Liver (tissue), 9 donors: ENCODE data around the gene UGT1A5. TPM values are rescaled to one million over a fixed set of nuclear protein-coding genes. Genes with fewer than 3 reads are reported as not detected.

Experiments used
- DNase-seq: peaks from one replicate; pipeline ENCODE4 v3.0.0-alpha.2; 2017; ENCODE audit warnings: low spot score
- H3K27ac ChIP-seq, 2 donors: one replicate each; pipeline ENCODE4 v1.7.0; 2013; ENCODE audit warnings: inconsistent platforms in 2 of 2, low read length in 2 of 2, control low read depth in 1 of 2, low read depth in 1 of 2, mild to moderate bottlenecking in 1 of 2
- H3K27me3 ChIP-seq, 4 donors: one replicate each; pipeline versions ENCODE4 v1.6.1 to v1.7.0; 2013; ENCODE audit warnings: low read length in 3 of 4, inconsistent platforms in 1 of 4, mild to moderate bottlenecking in 1 of 4, moderate library complexity in 1 of 4; ENCODE audit not compliant: control insufficient read depth in 4 of 4, insufficient read depth in 4 of 4
- H3K36me3 ChIP-seq, 4 donors: one replicate each; pipeline versions ENCODE4 v1.6.1 to v1.7.0; 2013; ENCODE audit warnings: low read length in 3 of 4, mild to moderate bottlenecking in 3 of 4, low read depth in 1 of 4, moderate library complexity in 1 of 4; ENCODE audit not compliant: control insufficient read depth in 4 of 4, insufficient read depth in 3 of 4
- H3K4me1 ChIP-seq, 4 donors: one replicate each; pipeline versions ENCODE4 v1.6.1 to v1.7.0; 2013; ENCODE audit warnings: low read length in 3 of 4, mild to moderate bottlenecking in 3 of 4, moderate library complexity in 1 of 4; ENCODE audit not compliant: control insufficient read depth in 4 of 4, insufficient read depth in 4 of 4
- H3K4me3 ChIP-seq, 3 donors: one replicate each; pipeline versions ENCODE4 v1.6.1 to v1.7.0; 2013; ENCODE audit warnings: low read length in 3 of 3, control low read depth in 1 of 3, low read depth in 1 of 3, mild to moderate bottlenecking in 1 of 3
- H3K9ac ChIP-seq, 2 donors: one replicate each; pipeline ENCODE4 v1.7.0; 2013; ENCODE audit warnings: low read length in 2 of 2, mild to moderate bottlenecking in 2 of 2, moderate library complexity in 2 of 2, control low read depth in 1 of 2, low read depth in 1 of 2
- H3K9me3 ChIP-seq, 4 donors: one replicate each; pipeline versions ENCODE4 v1.6.1 to v1.7.0; 2013; ENCODE audit warnings: low read length in 3 of 4; ENCODE audit not compliant: control insufficient read depth in 4 of 4
- EGR1 ChIP-seq, 2 donors: IDR thresholded peaks; 2 replicates each; pipeline ENCODE4 v1.6.1; 2016 to 2018; ENCODE audit warnings: antibody characterized with exemption in 2 of 2, low read depth in 2 of 2
- FOXA1 ChIP-seq: IDR thresholded peaks from 2 replicates; pipeline ENCODE4 v1.6.1; 2016; ENCODE audit warnings: antibody characterized with exemption
- FOXA2 ChIP-seq: IDR thresholded peaks from 2 replicates; pipeline ENCODE4 v1.6.1; 2016; ENCODE audit warnings: antibody characterized with exemption
- GABPA ChIP-seq, 2 donors: IDR thresholded peaks in 1 of 2; conservative IDR thresholded peaks in 1 of 2; 2 replicates each; pipeline ENCODE4 v1.6.1; 2016; ENCODE audit warnings: antibody characterized with exemption in 2 of 2, mild to moderate bottlenecking in 1 of 2, moderate library complexity in 1 of 2
- HNF4A ChIP-seq, 2 donors: conservative IDR thresholded peaks; 2 replicates each; pipeline ENCODE4 v1.6.1; 2016; ENCODE audit warnings: antibody characterized with exemption in 2 of 2, mild to moderate bottlenecking in 2 of 2
- HNF4G ChIP-seq: IDR thresholded peaks from 2 replicates; pipeline ENCODE4 v1.6.1; 2016; ENCODE audit warnings: antibody characterized with exemption
- JUND ChIP-seq, 2 donors: IDR thresholded peaks; 2 replicates each; pipeline ENCODE4 v1.6.1; 2016; ENCODE audit warnings: antibody characterized with exemption in 2 of 2
- NR2F2 ChIP-seq: IDR thresholded peaks from 2 replicates; pipeline ENCODE4 v1.6.1; 2016; ENCODE audit warnings: antibody characterized with exemption
- RAD21 ChIP-seq, 2 donors: IDR thresholded peaks; 2 replicates each; pipeline ENCODE4 v1.6.1; 2016; ENCODE audit warnings: antibody characterized with exemption in 2 of 2, mild to moderate bottlenecking in 2 of 2
- RXRA ChIP-seq, 2 donors: IDR thresholded peaks; 2 replicates each; pipeline ENCODE4 v1.6.1; 2017 to 2018; ENCODE audit warnings: antibody characterized with exemption in 2 of 2, mild to moderate bottlenecking in 1 of 2
- SP1 ChIP-seq: IDR thresholded peaks from 2 replicates; pipeline ENCODE4 v1.6.1; 2018; ENCODE audit warnings: antibody characterized with exemption, mild to moderate bottlenecking
- TAF1 ChIP-seq: conservative IDR thresholded peaks from 2 replicates; pipeline ENCODE4 v1.6.1; 2016; ENCODE audit warnings: antibody characterized with exemption, mild to moderate bottlenecking
- ZBTB33 ChIP-seq: IDR thresholded peaks from 2 replicates; pipeline ENCODE4 v1.6.1; 2016; ENCODE audit warnings: antibody characterized with exemption
- WGBS: extraction: QIAGEN DNeasy Blood & Tissue Kit; methylation state at CpG from one replicate; pipeline ENCODE4 v1.1.7; 2013; 5-methylcytosine and 5-hydroxymethylcytosine counted together
- polyA plus RNA-seq, 2 donors: library from polyadenylated mRNA; stranded (reverse) in 1 of 2; unstranded in 1 of 2; fragments of 200-250 nt in 1 of 2; fragments of >200 nt in 1 of 2; fragmentation: Nextera tagmentation in 1 of 2; extraction: Ambion mirVana in 1 of 2; gene quantifications; one replicate each; pipeline versions ENCODE4 v1.2.1 to v1.2.3, GENCODE V29; 2013 to 2015
- total RNA-seq, 2 donors: library from RNA; depleted of rRNA; stranded (reverse); fragments of >200 nt; gene quantifications; one replicate each; pipeline ENCODE4 v1.2.3, GENCODE V29; 2014
- TF ChIP-seq, protein P1 (sequence below): IDR thresholded peaks from 2 replicates; pipeline ENCODE4 v1.6.1; 2016; ENCODE audit warnings: antibody characterized with exemption
- TF ChIP-seq, protein P2 (sequence below): IDR thresholded peaks from 2 replicates; pipeline ENCODE4 v1.6.1; 2016; ENCODE audit warnings: antibody characterized with exemption
- TF ChIP-seq, protein P3 (sequence below): fragments of 150-350 bp; IDR thresholded peaks from 2 replicates; pipeline ENCODE4 v1.5.1; 2017; ENCODE audit warnings: improper control_type of control experiment, low read depth, low read length; ENCODE audit not compliant: missing input control
- donor health status: healthy.
- donor health status: healthy.
- donor health status: healthy.
- donor health status: healthy.
- donor health status: healthy.

Gene UGT1A5
- total and polyA plus RNA-seq, 4 donors, result 0.14 to 1.8 (median 1.6) TPM; not detected in 1

DNA sequence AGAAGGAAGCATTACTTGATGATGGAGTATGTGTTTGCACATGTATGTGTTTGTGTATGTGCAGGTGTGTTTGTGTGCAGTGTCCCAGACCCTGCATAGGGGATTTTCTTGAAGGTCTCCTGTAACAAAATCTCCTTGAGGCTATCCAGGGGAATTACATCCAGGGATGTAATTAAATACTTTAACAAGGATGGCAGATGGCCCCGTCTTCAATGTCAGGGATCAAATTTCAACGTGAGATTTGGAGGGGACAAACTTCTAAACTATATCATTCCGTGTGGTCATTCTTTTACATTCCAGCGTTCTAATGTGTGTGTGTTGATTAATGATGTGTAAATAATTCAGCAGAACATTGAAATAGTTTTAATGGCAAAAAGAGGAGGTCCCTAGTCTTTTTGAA, 37.7 kb upstream of the UGT1A5 start:
- TF ChIP-seq JUND (IDR thresholded peaks at IDR 0.05) (no peak), SP1 (no peak)
- TF ChIP-seq, protein P1, sequence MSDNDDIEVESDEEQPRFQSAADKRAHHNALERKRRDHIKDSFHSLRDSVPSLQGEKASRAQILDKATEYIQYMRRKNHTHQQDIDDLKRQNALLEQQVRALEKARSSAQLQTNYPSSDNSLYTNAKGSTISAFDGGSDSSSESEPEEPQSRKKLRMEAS, result no peak
- Histone ChIP-seq H3K4me3 (peak overlapping the region in 2 of 3 donors; percentile 5 to 50), H3K4me1 (peaks cover 4 to 36% (median 22%) of the 10 kb centered on the region in 4 donors), H3K9ac (peak overlapping the region in 1 of 2 donors; percentile 28), H3K27ac (no peak overlapping the region), H3K9me3 (no peaks in the 10 kb centered on the region), H3K36me3 (no peaks in the 10 kb centered on the region), H3K27me3 (no peaks in the 10 kb centered on the region)
- 64% methylated on average over 4 of the region's 4 CpGs for WGBS
- no peak for DNase-seq

DNA sequence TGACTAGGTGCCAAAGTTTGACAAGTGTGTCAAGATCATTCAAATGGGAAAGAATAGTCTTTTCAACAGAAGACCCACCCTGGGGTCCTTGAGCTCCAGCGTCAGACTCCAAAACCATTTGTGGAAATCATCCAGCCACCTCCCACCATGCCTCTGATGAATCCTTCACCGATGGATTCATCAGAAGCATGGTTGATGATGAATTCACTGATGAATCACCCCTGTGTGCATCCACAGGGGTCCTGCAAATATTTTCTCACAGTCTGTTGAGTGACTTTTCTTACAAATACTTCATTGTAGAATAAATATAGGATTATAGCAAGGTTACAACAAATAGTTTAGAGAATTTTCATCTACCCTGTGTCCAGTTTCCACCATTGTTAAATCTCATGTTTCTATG, 36.7 kb upstream of the UGT1A5 start:
- DNase-seq, result no peak
- H3K4me1 ChIP-seq, result peaks cover 4 to 27% (median 20%) of the 10 kb centered on the region in 4 donors
- no peaks in the 10 kb centered on the region for H3K9me3 ChIP-seq
- TF ChIP-seq HNF4A (conservative IDR thresholded peaks at IDR 0.05) (no peak), RAD21 (IDR thresholded peaks at IDR 0.05) (no peak), HNF4G (no peak), GABPA (IDR thresholded peaks at IDR 0.05 in 1 of 2, conservative IDR thresholded peaks at IDR 0.05 in 1 of 2) (no peak)
- TF ChIP-seq, protein P2, sequence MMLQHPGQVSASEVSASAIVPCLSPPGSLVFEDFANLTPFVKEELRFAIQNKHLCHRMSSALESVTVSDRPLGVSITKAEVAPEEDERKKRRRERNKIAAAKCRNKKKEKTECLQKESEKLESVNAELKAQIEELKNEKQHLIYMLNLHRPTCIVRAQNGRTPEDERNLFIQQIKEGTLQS, result no peak
- H3K36me3 ChIP-seq, result no peaks in the 10 kb centered on the region
- WGBS, result 83% methylated on average over 2 of the region's 2 CpGs
- H3K4me3 ChIP-seq, result no peak overlapping the region
- H3K9ac ChIP-seq, result no peak overlapping the region
- no peaks in the 10 kb centered on the region for H3K27me3 ChIP-seq
- no peak overlapping the region for H3K27ac ChIP-seq

- H3K36me3 ChIP-seq, result no peaks in the 10 kb centered on the region
- H3K9ac ChIP-seq, result no peak overlapping the region
- TF ChIP-seq RAD21 (IDR thresholded peaks at IDR 0.05), result no peak
- no peak for TF ChIP-seq EGR1 (IDR thresholded peaks at IDR 0.05; ENCODE audit: low read depth in 2 of 2)
- TF ChIP-seq RXRA (IDR thresholded peaks at IDR 0.05), result no peak
- no peak for TF ChIP-seq HNF4A (conservative IDR thresholded peaks at IDR 0.05)
- TF ChIP-seq FOXA1, result no peak
- TF ChIP-seq ZBTB33, result no peak
- TF ChIP-seq NR2F2, result no peak
- TF ChIP-seq HNF4G, result no peak
- TF ChIP-seq, protein P3, sequence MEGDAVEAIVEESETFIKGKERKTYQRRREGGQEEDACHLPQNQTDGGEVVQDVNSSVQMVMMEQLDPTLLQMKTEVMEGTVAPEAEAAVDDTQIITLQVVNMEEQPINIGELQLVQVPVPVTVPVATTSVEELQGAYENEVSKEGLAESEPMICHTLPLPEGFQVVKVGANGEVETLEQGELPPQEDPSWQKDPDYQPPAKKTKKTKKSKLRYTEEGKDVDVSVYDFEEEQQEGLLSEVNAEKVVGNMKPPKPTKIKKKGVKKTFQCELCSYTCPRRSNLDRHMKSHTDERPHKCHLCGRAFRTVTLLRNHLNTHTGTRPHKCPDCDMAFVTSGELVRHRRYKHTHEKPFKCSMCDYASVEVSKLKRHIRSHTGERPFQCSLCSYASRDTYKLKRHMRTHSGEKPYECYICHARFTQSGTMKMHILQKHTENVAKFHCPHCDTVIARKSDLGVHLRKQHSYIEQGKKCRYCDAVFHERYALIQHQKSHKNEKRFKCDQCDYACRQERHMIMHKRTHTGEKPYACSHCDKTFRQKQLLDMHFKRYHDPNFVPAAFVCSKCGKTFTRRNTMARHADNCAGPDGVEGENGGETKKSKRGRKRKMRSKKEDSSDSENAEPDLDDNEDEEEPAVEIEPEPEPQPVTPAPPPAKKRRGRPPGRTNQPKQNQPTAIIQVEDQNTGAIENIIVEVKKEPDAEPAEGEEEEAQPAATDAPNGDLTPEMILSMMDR, result no peak
- TF ChIP-seq TAF1, result no peak
- TF ChIP-seq FOXA2, result no peak
- TF ChIP-seq, protein P1, result no peak
- no peak for TF ChIP-seq SP1
- 84% methylated on average over 4 of the region's 4 CpGs for WGBS
- no peak for DNase-seq
- peaks cover 5 to 23% (median 10%) of the 10 kb centered on the region in 4 donors for H3K4me1 ChIP-seq
- H3K27ac ChIP-seq, result no peak overlapping the region
- no peaks in the 10 kb centered on the region for H3K27me3 ChIP-seq
- H3K9me3 ChIP-seq, result no peaks in the 10 kb centered on the region
- no peak overlapping the region for H3K4me3 ChIP-seq
Observed at GRCh38 chr2:233679196-233679595, 33.5 kb upstream of the UGT1A5 start.
